Pancreas (tissue), 10 donors: ENCODE data around the gene ZNF692. TPM values are rescaled to one million over a fixed set of nuclear protein-coding genes. Genes with fewer than 3 reads are reported as not detected.
A peak's percentile ranks its signal among the peaks of the same experiment; 100 is the strongest.

Experiments used
- ATAC-seq, 4 donors: fragments of 200-7000 bp; cut with Tn5 transposase; one replicate each; pipeline versions ENCODE4 v1.8.0 to v1.9.1; 2020; ENCODE audit warnings: mild to moderate bottlenecking in 4 of 4, moderate library complexity in 4 of 4
- DNase-seq, 6 donors: peaks; one replicate each; pipeline ENCODE4 v3.0.0-alpha.2; 2020
- FAIRE-seq: peaks from 2 replicates; lab custom pipeline; 2012; peaks lifted over from hg19 to GRCh38; lab: Jason Lieb, UNC
- H3K27ac ChIP-seq, 4 donors: fragments of 200-600 bp; sonication (generic); 1 replicate in 3 of 4; 2 replicates in 1 of 4; pipeline versions ENCODE4 v1.5.0 to v1.8.0; 2020
- H3K27me3 ChIP-seq, 4 donors: fragments of 200-600 bp; one replicate each; pipeline ENCODE4 v1.8.0; 2021
- H3K36me3 ChIP-seq, 3 donors: fragments of 200-600 bp; sonication (generic) in 1 of 3; one replicate each; pipeline versions ENCODE4 v1.5.0 to v1.8.0; 2020 to 2021
- H3K4me1 ChIP-seq, 3 donors: fragments of 200-600 bp; one replicate each; pipeline ENCODE4 v1.8.0; 2021
- H3K4me3 ChIP-seq, 4 donors: fragments of 200-600 bp; sonication (generic) in 2 of 4; one replicate each; pipeline versions ENCODE4 v1.5.0 to v1.8.0; 2020 to 2021
- H3K9me3 ChIP-seq, 4 donors: fragments of 200-600 bp; one replicate each; pipeline ENCODE4 v1.8.0; 2021
- CTCF ChIP-seq, 4 donors: fragments of 200-600 bp; sonication (generic) in 3 of 4; IDR thresholded peaks; one replicate each; pipeline versions ENCODE4 v1.5.0 to v1.8.0; 2021; ENCODE audit warnings: antibody characterized with exemption in 4 of 4
- WGBS, 2 donors: extraction: QIAGEN DNeasy Blood & Tissue Kit; methylation state at CpG; one replicate each; pipeline ENCODE4 v1.1.7; 2013; 5-methylcytosine and 5-hydroxymethylcytosine counted together
- intact Hi-C, 3 donors: fragments of 100-400 bp; cut with DNase I; formaldehyde crosslinking; loops; one replicate each; pipeline versions ENCODE4 v1.11.1 to v1.14.2; 2022
- polyA plus RNA-seq, 2 donors: library from polyadenylated mRNA; stranded (reverse); fragments of 200-250 nt; gene quantifications; one replicate each; pipeline ENCODE4 v1.2.3, GENCODE V29; 2013
- total RNA-seq, 6 donors: library from RNA; stranded (reverse); fragmentation: NEBNext Ultra II Directional in 4 of 6; extraction: Animal tissue kit (Norgen Biotek cat#: 25700) in 4 of 6; gene quantifications; one replicate each; pipeline versions ENCODE4 v1.2.1 to v1.2.4, GENCODE V29; 2021 to 2023
- donor health status: healthy with polysubstance abuse.
- donor health status: DM: no; HTN: no; CAD: no; lungs with moderate emphysema.
- donor health status: DM: no; HTN: no; CAD: no.
- donor health status: control.
- donor health status: control.
- donor health status: Bipolar disorder and iron deficiency.
- donor health status: DM: yes; HTN: yes; CAD: no.
- donor health status: DM: no; HTN: no; CAD: no.
- donor health status: DM: no; HTN: no; CAD: no.
- donor health status: DM: yes; HTN: yes; CAD: no.

ZNF692 gene
- total and polyA plus RNA-seq, 8 donors, result 11.9 to 233 (median 21.6) TPM

DNA sequence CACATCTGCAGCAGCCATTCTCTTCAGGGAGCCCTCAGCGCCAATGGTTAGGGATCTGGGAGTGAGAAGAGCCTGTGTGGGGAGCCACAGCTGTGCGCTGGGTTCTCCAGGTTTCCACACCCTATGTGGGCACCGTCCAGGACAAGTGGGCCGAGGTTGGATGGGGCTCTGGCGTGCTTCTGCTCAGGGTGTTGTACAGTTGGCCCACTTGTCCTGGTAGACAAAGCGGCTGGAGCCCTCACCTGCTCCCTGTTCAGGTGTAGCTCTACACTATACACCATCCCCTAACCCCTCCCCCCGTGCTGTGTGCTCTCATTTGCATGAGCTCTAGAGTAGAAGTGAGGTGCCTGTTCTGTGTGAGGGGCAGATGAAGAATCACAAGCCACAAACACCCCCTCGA, 45.3 kb downstream of the ZNF692 start:
- peaks cover 0 to 38% (median 26%) of the 10 kb centered on the region in 3 donors for H3K36me3 ChIP-seq
- H3K27me3 ChIP-seq, result no peaks in the 10 kb centered on the region
- H3K9me3 ChIP-seq, result no peaks in the 10 kb centered on the region
- TF ChIP-seq CTCF (IDR thresholded peaks at IDR 0.05), result no peak
- ATAC-seq (no peak), FAIRE-seq (no peak), DNase-seq (no peak)
- WGBS, 2 donors, result 91 to 92% methylated on average over 8 of the region's 8 CpGs
- H3K4me1 ChIP-seq, result no peaks in the 10 kb centered on the region
- H3K4me3 ChIP-seq, result no peak overlapping the region
- H3K27ac ChIP-seq, result no peak overlapping the region
- intact Hi-C loops, result loop anchor here in 1 of 3 donors (5.0 kb wide), 1 partner anchor 196 kb away; no protein-coding TSS in a partner anchor

GRCh38 chr1:248812736-248813425, 46.0 kb downstream of the ZNF692 start:
- Histone ChIP-seq H3K4me3 (no peak overlapping the region), H3K9me3 (no peaks in the 10 kb centered on the region), H3K4me1 (no peaks in the 10 kb centered on the region), H3K27ac (no peak overlapping the region), H3K36me3 (peaks cover 0 to 38% (median 26%) of the 10 kb centered on the region in 3 donors), H3K27me3 (no peaks in the 10 kb centered on the region)
- no peak for TF ChIP-seq CTCF (IDR thresholded peaks at IDR 0.05)
- WGBS, 2 donors, result 96% methylated on average over 23 of the region's 23 CpGs
- intact Hi-C loops, result loop anchor here in 1 of 3 donors (5.0 kb wide), 1 partner anchor 196 kb away; no protein-coding TSS in a partner anchor
- no peak for FAIRE-seq
- ATAC-seq, result no peak
- DNase-seq, result no peak

- TF ChIP-seq CTCF (IDR thresholded peaks at IDR 0.05), result no peak
- WGBS, 2 donors, result 87 to 89% methylated on average over 57 of the region's 57 CpGs
- H3K9me3 ChIP-seq, result no peaks in the 10 kb centered on the region
- peaks cover 0 to 38% (median 26%) of the 10 kb centered on the region in 3 donors for H3K36me3 ChIP-seq
- FAIRE-seq (no peak), DNase-seq (no peak), ATAC-seq (peak in 3 of 4 donors; percentile 8 to 82 (median 38))
- H3K4me3 ChIP-seq, result no peak overlapping the region
- H3K27me3 ChIP-seq, result no peaks in the 10 kb centered on the region
- H3K4me1 ChIP-seq, result no peaks in the 10 kb centered on the region
- no peak overlapping the region for H3K27ac ChIP-seq
- intact Hi-C loops, result loop anchor here in 1 of 3 donors (5.0 kb wide), 1 partner anchor 195 kb away; no protein-coding TSS in a partner anchor
Measured at GRCh38 chr1:248811514-248812490, 47.1 kb downstream of the ZNF692 start.

GRCh38 chr1:248810727-248811513, 48.0 kb downstream of the ZNF692 start:
- DNase-seq (no peak), ATAC-seq (peak in 2 of 4 donors; percentile 19 to 20), FAIRE-seq (no peak)
- no peaks in the 10 kb centered on the region for H3K9me3 ChIP-seq
- no peak overlapping the region for H3K4me3 ChIP-seq
- H3K27me3 ChIP-seq, result no peaks in the 10 kb centered on the region
- intact Hi-C loops, result loop anchor here in 1 of 3 donors (5.0 kb wide), 1 partner anchor 194 kb away; no protein-coding TSS in a partner anchor
- peaks cover 0 to 31% (median 18%) of the 10 kb centered on the region in 3 donors for H3K36me3 ChIP-seq
- H3K4me1 ChIP-seq, result no peaks in the 10 kb centered on the region
- no peak for TF ChIP-seq CTCF (IDR thresholded peaks at IDR 0.05)
- no peak overlapping the region for H3K27ac ChIP-seq
- 59 to 63% methylated on average over 12 of the region's 12 CpGs for WGBS, 2 donors
